ENCODE results near the gene BID.
A peak's percentile ranks its signal among the peaks of the same experiment; 100 is the strongest.

BID gene

DNA sequence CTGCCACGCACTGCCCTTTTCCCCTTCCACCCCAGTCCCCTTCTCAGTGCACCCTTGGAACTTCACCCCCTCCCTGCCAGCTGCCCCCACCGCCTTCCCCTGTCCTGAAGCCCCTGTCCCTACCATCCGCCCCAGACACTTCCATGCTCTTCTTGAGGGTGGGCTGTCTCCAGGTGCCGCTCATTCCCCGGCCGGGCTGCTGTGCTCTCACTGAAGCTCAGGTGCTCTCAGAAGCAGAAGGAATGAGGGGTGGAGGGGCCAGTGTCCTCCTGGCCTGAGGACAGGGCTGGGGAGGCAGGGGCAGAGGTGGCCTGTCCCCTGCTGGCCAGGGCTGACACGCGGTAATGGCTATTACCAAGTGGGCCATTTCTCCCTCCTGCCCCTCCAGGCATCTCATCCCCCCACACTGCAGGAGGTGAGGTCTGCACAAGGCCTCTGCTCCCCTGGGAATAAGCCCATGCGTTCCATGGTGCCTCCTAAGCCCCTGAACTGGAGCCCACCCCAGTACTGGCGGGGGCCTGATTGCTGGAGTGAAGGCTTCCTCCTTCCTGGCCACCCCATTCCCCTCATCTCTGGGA is 6.6 kb upstream of the BID start:
- Histone ChIP-seq H3K9me2 (ENCODE audit: low read depth, low read length) (no peaks in the 10 kb centered on the region), H3K27me3 (ENCODE audit: insufficient read depth, low read length) (no peaks in the 10 kb centered on the region), H3K4me3 (ENCODE audit: low read depth, low read length, poor library complexity, severe bottlenecking) (no peak overlapping the region), H3K27ac (ENCODE audit: low read depth, low read length, poor library complexity, severe bottlenecking) (peak overlapping the region; percentile 80), H3K4me1 (ENCODE audit: insufficient read depth, low read length, severe bottlenecking) (peaks cover 62% of the 10 kb centered on the region), H3K79me2 (ENCODE audit: insufficient read depth, low read length) (no peaks in the 10 kb centered on the region), H3K4me2 (ENCODE audit: low read length) (peak overlapping the region; percentile 73; the same call in 1 of the 2 replicates), H3K36me3 (ENCODE audit: insufficient read depth, low read length) (no peaks in the 10 kb centered on the region), H3K9me3 (ENCODE audit: low read length) (no peaks in the 10 kb centered on the region), H4K20me1 (ENCODE audit: insufficient read depth, low read length) (no peaks in the 10 kb centered on the region), H3K9ac (ENCODE audit: low read length) (peak overlapping the region; percentile 4; the same call in 1 of the 2 replicates), H3F3A (ENCODE audit: insufficient read depth, low read length) (0 out of 2 replicates have a peak, but pooled peaks cover 3% of the 10 kb centered on the region), H2AFZ (ENCODE audit: low read length) (no peak overlapping the region)
- TF ChIP-seq, protein P1, sequence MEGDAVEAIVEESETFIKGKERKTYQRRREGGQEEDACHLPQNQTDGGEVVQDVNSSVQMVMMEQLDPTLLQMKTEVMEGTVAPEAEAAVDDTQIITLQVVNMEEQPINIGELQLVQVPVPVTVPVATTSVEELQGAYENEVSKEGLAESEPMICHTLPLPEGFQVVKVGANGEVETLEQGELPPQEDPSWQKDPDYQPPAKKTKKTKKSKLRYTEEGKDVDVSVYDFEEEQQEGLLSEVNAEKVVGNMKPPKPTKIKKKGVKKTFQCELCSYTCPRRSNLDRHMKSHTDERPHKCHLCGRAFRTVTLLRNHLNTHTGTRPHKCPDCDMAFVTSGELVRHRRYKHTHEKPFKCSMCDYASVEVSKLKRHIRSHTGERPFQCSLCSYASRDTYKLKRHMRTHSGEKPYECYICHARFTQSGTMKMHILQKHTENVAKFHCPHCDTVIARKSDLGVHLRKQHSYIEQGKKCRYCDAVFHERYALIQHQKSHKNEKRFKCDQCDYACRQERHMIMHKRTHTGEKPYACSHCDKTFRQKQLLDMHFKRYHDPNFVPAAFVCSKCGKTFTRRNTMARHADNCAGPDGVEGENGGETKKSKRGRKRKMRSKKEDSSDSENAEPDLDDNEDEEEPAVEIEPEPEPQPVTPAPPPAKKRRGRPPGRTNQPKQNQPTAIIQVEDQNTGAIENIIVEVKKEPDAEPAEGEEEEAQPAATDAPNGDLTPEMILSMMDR (IDR thresholded peaks at IDR 0.05; ENCODE audit: low read length) = no peak
- TF ChIP-seq EZH2 (IDR thresholded peaks at IDR 0.05; ENCODE audit: borderline replicate concordance, low read length) = no peak

DNA sequence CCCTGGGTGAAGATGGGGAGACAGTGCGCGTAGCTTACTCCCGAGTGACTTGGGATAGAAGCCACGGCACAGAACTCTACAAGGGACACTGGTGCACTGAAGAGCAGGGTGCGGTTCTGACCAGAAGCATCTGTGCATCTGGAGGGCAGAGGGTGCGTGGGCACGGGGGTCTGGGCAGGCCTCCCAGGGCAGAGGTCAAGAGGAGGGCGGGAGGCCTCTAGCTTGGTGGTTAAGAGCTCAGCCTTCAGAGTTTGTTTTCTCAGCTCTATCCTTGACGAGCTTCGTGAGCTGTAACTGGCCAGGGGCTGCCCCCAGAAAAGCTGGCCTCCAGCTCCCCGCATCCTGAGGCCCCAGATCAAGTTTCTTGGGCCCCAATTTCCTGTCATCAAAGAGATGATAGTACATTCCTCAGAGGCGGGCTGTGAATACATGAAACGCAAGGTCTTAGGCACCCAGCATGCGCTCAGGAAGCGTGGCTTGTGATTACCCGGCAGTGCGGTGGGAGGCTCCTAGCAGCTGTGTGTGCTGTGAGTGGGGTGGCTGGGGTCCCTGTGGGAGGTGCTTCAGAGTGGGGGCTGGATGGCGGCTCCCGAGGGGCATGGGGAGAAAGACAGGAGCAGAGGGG is 6.0 kb upstream of the BID start:
- no peak overlapping the region for H2AFZ ChIP-seq (ENCODE audit: low read length)
- H3K27me3 ChIP-seq (ENCODE audit: insufficient read depth, low read length) = no peaks in the 10 kb centered on the region
- no peak overlapping the region; the same call in 1 of the 2 replicates for H3K9ac ChIP-seq (ENCODE audit: low read length)
- peak overlapping the region; percentile 73; the same call in 1 of the 2 replicates for H3K4me2 ChIP-seq (ENCODE audit: low read length)
- no peak for TF ChIP-seq EZH2 (IDR thresholded peaks at IDR 0.05; ENCODE audit: borderline replicate concordance, low read length)
- TF ChIP-seq, protein P1 (IDR thresholded peaks at IDR 0.05; ENCODE audit: low read length) = no peak
- peaks cover 3% of the 10 kb centered on the region; the same call in 1 of the 2 replicates for H3F3A ChIP-seq (ENCODE audit: insufficient read depth, low read length)
- no peaks in the 10 kb centered on the region for H3K9me2 ChIP-seq (ENCODE audit: low read depth, low read length)
- H3K9me3 ChIP-seq (ENCODE audit: low read length) = no peaks in the 10 kb centered on the region
- H3K4me3 ChIP-seq (ENCODE audit: low read depth, low read length, poor library complexity, severe bottlenecking) = no peak overlapping the region
- H3K36me3 ChIP-seq (ENCODE audit: insufficient read depth, low read length) = no peaks in the 10 kb centered on the region
- peak overlapping the region; percentile 80 for H3K27ac ChIP-seq (ENCODE audit: low read depth, low read length, poor library complexity, severe bottlenecking)
- H3K4me1 ChIP-seq (ENCODE audit: insufficient read depth, low read length, severe bottlenecking) = peaks cover 65% of the 10 kb centered on the region
- no peaks in the 10 kb centered on the region for H3K79me2 ChIP-seq (ENCODE audit: insufficient read depth, low read length)
- no peaks in the 10 kb centered on the region for H4K20me1 ChIP-seq (ENCODE audit: insufficient read depth, low read length)

DNA sequence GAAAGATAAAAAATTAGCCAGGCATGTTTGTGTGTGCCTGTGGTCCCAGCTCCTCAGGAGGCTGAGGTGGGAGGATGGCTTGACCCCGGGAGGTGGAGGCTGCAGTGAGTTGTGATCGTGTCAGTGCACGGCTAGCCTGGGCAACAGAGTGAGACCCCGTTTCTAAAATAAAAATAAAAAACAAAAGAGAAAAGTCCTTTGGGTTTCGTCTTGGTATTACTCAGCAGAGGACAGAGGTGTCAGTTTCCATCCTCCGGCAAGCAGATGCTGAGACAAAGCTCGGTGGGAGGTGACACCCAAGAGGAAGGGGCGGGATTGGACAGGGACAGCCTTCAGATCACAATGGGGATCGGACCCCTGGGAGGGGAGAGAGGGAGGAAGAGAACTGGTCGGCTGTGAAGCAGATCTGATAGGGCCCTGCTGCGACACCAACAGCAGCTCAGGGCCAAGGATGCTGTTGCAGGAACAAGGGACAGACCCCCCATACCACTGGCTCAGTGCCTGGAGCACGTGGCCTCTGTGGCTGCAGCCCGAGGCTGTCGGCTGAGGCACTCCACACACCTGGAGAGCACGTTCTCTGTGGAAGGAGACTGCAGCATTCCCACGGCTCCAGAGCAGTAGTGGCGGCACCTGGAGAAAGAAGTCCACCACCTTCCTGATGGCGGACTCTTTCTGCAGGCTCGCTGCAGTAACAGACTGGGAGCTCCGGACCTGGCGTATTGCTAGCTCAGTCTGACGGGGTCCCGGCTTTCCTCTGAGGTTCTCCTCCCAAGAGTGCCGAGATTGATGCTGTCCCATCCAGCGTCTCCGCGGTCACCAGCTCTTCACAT is 5.2 kb upstream of the BID start:
- Histone ChIP-seq H3F3A (ENCODE audit: insufficient read depth, low read length) (peaks cover 3% of the 10 kb centered on the region; the same call in 1 of the 2 replicates), H3K27me3 (ENCODE audit: insufficient read depth, low read length) (no peaks in the 10 kb centered on the region), H3K79me2 (ENCODE audit: insufficient read depth, low read length) (no peaks in the 10 kb centered on the region), H3K27ac (ENCODE audit: low read depth, low read length, poor library complexity, severe bottlenecking) (peak overlapping the region; percentile 80), H3K4me2 (ENCODE audit: low read length) (peak overlapping the region; percentile 73), H2AFZ (ENCODE audit: low read length) (no peak overlapping the region), H4K20me1 (ENCODE audit: insufficient read depth, low read length) (no peaks in the 10 kb centered on the region), H3K9me3 (ENCODE audit: low read length) (no peaks in the 10 kb centered on the region), H3K4me3 (ENCODE audit: low read depth, low read length, poor library complexity, severe bottlenecking) (peak overlapping the region; percentile 75), H3K9me2 (ENCODE audit: low read depth, low read length) (no peaks in the 10 kb centered on the region), H3K36me3 (ENCODE audit: insufficient read depth, low read length) (no peaks in the 10 kb centered on the region), H3K9ac (ENCODE audit: low read length) (no peak overlapping the region; the same call in 1 of the 2 replicates), H3K4me1 (ENCODE audit: insufficient read depth, low read length, severe bottlenecking) (peaks cover 72% of the 10 kb centered on the region)
- no peak for TF ChIP-seq EZH2 (IDR thresholded peaks at IDR 0.05; ENCODE audit: borderline replicate concordance, low read length)
- TF ChIP-seq, protein P1 (IDR thresholded peaks at IDR 0.05; ENCODE audit: low read length) = no peak
